ENCODE data around the gene SNRPA1.

- TF ChIP-seq EZH2phosphoT487 (IDR thresholded peaks at IDR 0.05; ENCODE audit: insufficient read depth, low read depth) (no peak), EZH2 (IDR thresholded peaks at IDR 0.05; ENCODE audit: insufficient read depth, poor library complexity, severe bottlenecking) (no peak)
Measured at GRCh38 chr15:101244036-101244781, 50.8 kb downstream of the SNRPA1 start.
